ENCODE data around the gene SLC25A31.

SLC25A31 gene

DNA sequence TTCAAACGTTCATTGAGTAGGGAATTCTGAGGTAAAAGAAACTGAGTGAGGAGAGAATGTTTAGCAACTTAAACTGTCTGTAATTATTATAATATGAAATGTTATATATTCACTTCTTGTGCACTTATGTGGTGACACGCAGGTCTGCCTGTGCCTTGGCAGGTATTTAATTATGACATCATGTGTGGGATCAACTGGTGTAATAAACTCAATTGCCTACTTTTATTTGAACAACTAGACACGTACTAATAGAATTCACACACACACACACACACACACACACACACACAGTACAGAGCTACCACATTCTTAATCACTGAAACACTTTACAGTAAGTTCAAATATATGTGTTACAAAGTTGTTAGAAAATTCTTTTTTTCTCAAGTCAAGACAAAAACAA, 20.7 kb upstream of the SLC25A31 start:
- DNase-seq (ENCODE audit: low read depth), result no peak
- no peak overlapping the region for H3K4me3 ChIP-seq (ENCODE audit: low read depth, low read length)
- TF ChIP-seq, protein P1, sequence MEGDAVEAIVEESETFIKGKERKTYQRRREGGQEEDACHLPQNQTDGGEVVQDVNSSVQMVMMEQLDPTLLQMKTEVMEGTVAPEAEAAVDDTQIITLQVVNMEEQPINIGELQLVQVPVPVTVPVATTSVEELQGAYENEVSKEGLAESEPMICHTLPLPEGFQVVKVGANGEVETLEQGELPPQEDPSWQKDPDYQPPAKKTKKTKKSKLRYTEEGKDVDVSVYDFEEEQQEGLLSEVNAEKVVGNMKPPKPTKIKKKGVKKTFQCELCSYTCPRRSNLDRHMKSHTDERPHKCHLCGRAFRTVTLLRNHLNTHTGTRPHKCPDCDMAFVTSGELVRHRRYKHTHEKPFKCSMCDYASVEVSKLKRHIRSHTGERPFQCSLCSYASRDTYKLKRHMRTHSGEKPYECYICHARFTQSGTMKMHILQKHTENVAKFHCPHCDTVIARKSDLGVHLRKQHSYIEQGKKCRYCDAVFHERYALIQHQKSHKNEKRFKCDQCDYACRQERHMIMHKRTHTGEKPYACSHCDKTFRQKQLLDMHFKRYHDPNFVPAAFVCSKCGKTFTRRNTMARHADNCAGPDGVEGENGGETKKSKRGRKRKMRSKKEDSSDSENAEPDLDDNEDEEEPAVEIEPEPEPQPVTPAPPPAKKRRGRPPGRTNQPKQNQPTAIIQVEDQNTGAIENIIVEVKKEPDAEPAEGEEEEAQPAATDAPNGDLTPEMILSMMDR (IDR thresholded peaks at IDR 0.05; ENCODE audit: low read depth, low read length, missing control alignments), result no peak
- in situ Hi-C loops (cut with HindIII; ENCODE audit: low sequenced_read_pairs), result no loop called here

DNA sequence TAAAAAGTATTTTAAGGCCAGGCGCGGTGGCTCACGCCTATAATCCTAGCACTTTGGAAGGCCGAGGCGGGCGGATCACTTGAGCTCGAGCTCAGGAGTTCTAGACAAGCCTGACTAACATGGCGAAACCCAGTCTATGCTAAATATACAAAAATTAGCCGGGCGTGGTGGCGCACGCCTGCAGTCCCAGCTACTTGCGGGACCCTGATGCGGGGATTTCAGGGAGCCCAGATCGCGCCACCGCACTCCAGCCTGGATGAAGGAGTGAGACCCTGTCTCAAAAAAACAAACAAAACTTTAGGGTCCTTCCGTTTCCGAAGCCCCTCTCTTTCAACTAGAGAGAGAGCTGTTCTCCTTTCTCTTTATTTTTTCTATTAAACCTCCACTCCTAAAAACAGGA, 1.2 kb downstream of the SLC25A31 start:
- in situ Hi-C loops (cut with HindIII; ENCODE audit: low sequenced_read_pairs), result no loop called here
- no peak overlapping the region for H3K4me3 ChIP-seq (ENCODE audit: low read depth, low read length)
- DNase-seq (ENCODE audit: low read depth), result no peak
- TF ChIP-seq, protein P1 (IDR thresholded peaks at IDR 0.05; ENCODE audit: low read depth, low read length, missing control alignments), result no peak

DNA sequence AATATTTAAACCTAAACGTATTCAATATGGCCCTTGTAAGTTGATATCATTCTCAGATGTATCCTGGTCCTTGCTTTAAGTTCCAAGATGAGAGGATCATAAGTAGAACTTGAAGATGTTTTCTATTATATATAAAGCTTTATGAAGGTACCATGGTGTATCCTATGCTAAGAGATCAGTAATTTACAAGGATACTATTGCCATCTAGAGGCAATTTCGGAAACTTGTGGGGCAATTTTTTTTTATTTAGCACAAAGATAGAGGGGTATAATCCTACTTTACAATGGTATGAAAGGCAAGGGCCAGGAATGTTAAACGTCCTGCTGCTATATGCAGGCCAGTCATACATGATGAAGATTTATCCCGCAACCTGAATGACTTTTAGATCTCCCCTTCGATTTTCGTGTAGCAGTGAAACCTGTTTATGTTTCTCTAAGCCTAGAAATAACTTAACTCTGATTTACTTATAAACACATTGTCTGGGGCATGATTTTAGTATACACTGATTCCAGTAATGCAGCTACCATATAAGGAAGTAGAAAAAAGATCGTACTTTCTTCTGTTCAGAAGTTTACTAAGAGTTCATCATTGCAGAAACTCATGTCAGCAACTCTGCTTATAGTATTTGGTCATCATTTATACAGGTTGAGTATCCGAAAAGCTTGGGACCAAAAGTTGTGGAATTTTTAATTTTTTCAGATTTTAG, 2.6 kb downstream of the SLC25A31 start:
- DNase-seq (ENCODE audit: low read depth), result peak; percentile 38
- TF ChIP-seq, protein P1 (IDR thresholded peaks at IDR 0.05; ENCODE audit: low read depth, low read length, missing control alignments), result peak; percentile 47
- in situ Hi-C loops (cut with HindIII; ENCODE audit: low sequenced_read_pairs), result no loop called here
- H3K4me3 ChIP-seq (ENCODE audit: low read depth, low read length), result no peak overlapping the region

DNA sequence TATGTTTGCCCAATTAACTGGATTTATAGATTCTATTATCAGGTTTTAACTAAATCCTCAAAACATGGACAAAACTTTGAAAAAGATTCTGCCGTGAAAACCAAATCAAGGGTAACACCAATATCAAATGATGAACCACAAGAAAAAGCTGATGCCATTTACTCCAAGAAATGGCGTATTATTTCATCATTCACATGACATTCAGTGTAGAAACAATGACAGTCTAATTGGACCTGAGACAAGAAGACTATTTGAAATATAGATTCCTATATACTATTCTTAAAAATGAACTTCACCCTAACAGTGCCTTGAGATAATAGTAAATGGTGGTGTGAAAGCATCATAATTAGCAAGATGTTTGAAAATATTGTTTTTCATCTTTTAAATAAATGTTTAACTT, 4.8 kb downstream of the SLC25A31 start:
- no peak overlapping the region for H3K4me3 ChIP-seq (ENCODE audit: low read depth, low read length)
- DNase-seq (ENCODE audit: low read depth), result no peak
- TF ChIP-seq, protein P1 (IDR thresholded peaks at IDR 0.05; ENCODE audit: low read depth, low read length, missing control alignments), result no peak
- in situ Hi-C loops (cut with HindIII; ENCODE audit: low sequenced_read_pairs), result no loop called here

DNA sequence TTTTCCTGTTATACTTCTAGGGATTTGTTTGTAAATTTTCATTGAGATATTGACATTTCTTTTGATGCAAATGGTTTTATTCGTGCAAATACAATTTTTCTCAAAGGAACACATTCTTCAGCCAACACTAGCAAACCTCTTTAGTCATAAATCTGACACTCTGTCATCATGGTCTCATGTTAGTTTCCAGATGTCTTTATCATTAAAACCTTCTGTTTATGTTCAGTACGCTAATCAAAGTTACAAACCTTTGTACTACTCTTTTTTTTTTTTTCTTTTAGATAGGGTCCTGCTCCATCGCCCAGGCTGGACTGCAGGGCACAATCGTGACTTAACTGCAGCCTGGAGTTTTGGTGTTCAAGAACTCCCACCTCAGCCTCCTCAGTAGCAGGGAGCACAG, 7.1 kb downstream of the SLC25A31 start:
- in situ Hi-C loops (cut with HindIII; ENCODE audit: low sequenced_read_pairs), result no loop called here
- no peak overlapping the region for H3K4me3 ChIP-seq (ENCODE audit: low read depth, low read length)
- DNase-seq (ENCODE audit: low read depth), result no peak
- TF ChIP-seq, protein P1 (IDR thresholded peaks at IDR 0.05; ENCODE audit: low read depth, low read length, missing control alignments), result no peak

DNA sequence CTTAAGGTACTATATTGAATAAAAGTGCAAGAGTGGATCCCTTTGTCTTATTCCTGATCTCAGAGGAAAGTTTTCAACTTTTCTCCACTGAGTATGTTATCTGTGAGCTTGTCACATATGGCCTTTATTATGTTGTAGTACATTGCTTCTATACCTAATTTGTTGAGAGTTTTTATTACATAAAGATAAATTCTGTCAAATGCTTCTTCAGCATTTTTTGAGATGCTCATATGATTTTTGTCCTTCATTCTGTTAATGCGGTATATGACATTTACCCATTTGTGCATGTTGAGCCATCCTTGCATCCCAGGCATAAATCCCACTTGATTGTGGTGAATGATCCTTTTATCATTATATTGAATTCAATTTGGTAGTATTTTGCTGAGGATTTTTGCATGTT, 11.0 kb downstream of the SLC25A31 start:
- no peak overlapping the region for H3K4me3 ChIP-seq (ENCODE audit: low read depth, low read length)
- TF ChIP-seq, protein P1 (IDR thresholded peaks at IDR 0.05; ENCODE audit: low read depth, low read length, missing control alignments), result no peak

More for the DNA sequence above, 11.0 kb downstream of the SLC25A31 start:
- no peak for DNase-seq (ENCODE audit: low read depth)
- in situ Hi-C loops (cut with HindIII; ENCODE audit: low sequenced_read_pairs), result no loop called here

All from astrocyte of the cerebellum (primary cell).